Trophoblast cell (in vitro differentiated cells and primary cell): ENCODE data around the gene PRTFDC1.

Experiments used
- DNase-seq, 2 donors: peaks; one replicate each; pipeline ENCODE4 v3.0.0-alpha.2; 2016
- H2AFZ ChIP-seq: 2 replicates; pipeline ENCODE4 v1.6.1; 2013; ENCODE audit warnings: low read length, moderate library complexity, mild to moderate bottlenecking; ENCODE audit not compliant: insufficient read depth, poor library complexity
- H2AK5ac ChIP-seq: 2 replicates; pipeline ENCODE4 v1.6.1; 2013; ENCODE audit warnings: mild to moderate bottlenecking, low read length
- H2BK120ac ChIP-seq: 2 replicates; pipeline ENCODE4 v1.6.1; 2013; ENCODE audit warnings: low read length, mild to moderate bottlenecking, moderate library complexity; ENCODE audit not compliant: insufficient read depth, poor library complexity
- H2BK12ac ChIP-seq: 2 replicates; pipeline ENCODE4 v1.6.1; 2013; ENCODE audit warnings: mild to moderate bottlenecking, low read length, moderate library complexity
- H2BK5ac ChIP-seq: 2 replicates; pipeline ENCODE4 v1.6.1; 2013; ENCODE audit warnings: low read length, low read depth, moderate library complexity, mild to moderate bottlenecking; ENCODE audit not compliant: poor library complexity
- H3K14ac ChIP-seq: 2 replicates; pipeline ENCODE4 v1.6.1; 2013; ENCODE audit warnings: mild to moderate bottlenecking, low read length
- H3K18ac ChIP-seq: 2 replicates; pipeline ENCODE4 v1.6.1; 2013; ENCODE audit warnings: mild to moderate bottlenecking, low read length
- H3K23ac ChIP-seq: 2 replicates; pipeline ENCODE4 v1.6.1; 2013; ENCODE audit warnings: low read length
- H3K27ac ChIP-seq: 2 replicates; pipeline ENCODE4 v1.5.1; 2013; ENCODE audit warnings: low read depth, mild to moderate bottlenecking, inconsistent platforms, low read length, moderate library complexity
- H3K27me3 ChIP-seq: 2 replicates; pipeline ENCODE4 v1.6.1; 2013; ENCODE audit warnings: inconsistent platforms, mild to moderate bottlenecking, low read length, moderate library complexity; ENCODE audit not compliant: insufficient read depth
- H3K36me3 ChIP-seq, 2 experiments: 1 replicate in 1 of 2; 2 replicates in 1 of 2; pipeline ENCODE4 v1.6.1; 2013; ENCODE audit warnings: low read length in 2 of 2, mild to moderate bottlenecking in 2 of 2, moderate library complexity in 1 of 2; ENCODE audit not compliant: insufficient read depth in 2 of 2, control insufficient read depth in 1 of 2
- H3K4ac ChIP-seq: 2 replicates; pipeline ENCODE4 v1.6.1; 2013; ENCODE audit warnings: low read depth, mild to moderate bottlenecking, low read length, moderate library complexity
- H3K4me1 ChIP-seq, 2 experiments: 1 replicate in 1 of 2; 2 replicates in 1 of 2; pipeline ENCODE4 v1.6.1; 2013; ENCODE audit warnings: low read length in 2 of 2, mild to moderate bottlenecking in 2 of 2, moderate library complexity in 1 of 2; ENCODE audit not compliant: insufficient read depth in 2 of 2, control insufficient read depth in 1 of 2
- H3K4me2 ChIP-seq: 2 replicates; pipeline ENCODE4 v1.6.1; 2013; ENCODE audit warnings: inconsistent platforms, mild to moderate bottlenecking, low read length, moderate library complexity
- H3K4me3 ChIP-seq: 2 replicates; pipeline ENCODE4 v1.5.1; 2013; ENCODE audit warnings: mild to moderate bottlenecking, low read depth, low read length, inconsistent platforms
- H3K79me1 ChIP-seq: one replicate; pipeline ENCODE4 v1.6.1; 2013; ENCODE audit warnings: low read length
- H3K79me2 ChIP-seq: 2 replicates; pipeline ENCODE4 v1.6.1; 2013; ENCODE audit warnings: low read length, mild to moderate bottlenecking; ENCODE audit not compliant: control insufficient read depth, insufficient read depth, poor library complexity
- H3K9ac ChIP-seq: 2 replicates; pipeline ENCODE4 v1.6.1; 2013; ENCODE audit warnings: mild to moderate bottlenecking, low read length
- H3K9me3 ChIP-seq: 2 replicates; pipeline ENCODE4 v1.6.1; 2013; ENCODE audit warnings: low read depth, mild to moderate bottlenecking, control low read depth, inconsistent platforms, low read length; ENCODE audit not compliant: insufficient read depth
- H4K12ac ChIP-seq: 2 replicates; pipeline ENCODE4 v1.6.1; 2013; ENCODE audit warnings: low read depth, mild to moderate bottlenecking, low read length, moderate library complexity
- H4K8ac ChIP-seq: 2 replicates; pipeline ENCODE4 v1.6.1; 2013; ENCODE audit warnings: low read depth, mild to moderate bottlenecking, low read length, moderate library complexity
- H4K91ac ChIP-seq: one replicate; pipeline ENCODE4 v1.6.1; 2013; ENCODE audit warnings: low read depth, mild to moderate bottlenecking, low read length, moderate library complexity
- whole genome bisulfite sequencing: extraction: QIAGEN DNeasy Blood & Tissue Kit; methylation state at CpG from one replicate; pipeline ENCODE4 v1.1.7; 2013; ENCODE audit warnings: missing lambda C conversion rate; ENCODE audit not compliant: insufficient read length, insufficient coverage; ENCODE audit errors: extremely low coverage; 5-methylcytosine and 5-hydroxymethylcytosine counted together

PRTFDC1 gene

DNA sequence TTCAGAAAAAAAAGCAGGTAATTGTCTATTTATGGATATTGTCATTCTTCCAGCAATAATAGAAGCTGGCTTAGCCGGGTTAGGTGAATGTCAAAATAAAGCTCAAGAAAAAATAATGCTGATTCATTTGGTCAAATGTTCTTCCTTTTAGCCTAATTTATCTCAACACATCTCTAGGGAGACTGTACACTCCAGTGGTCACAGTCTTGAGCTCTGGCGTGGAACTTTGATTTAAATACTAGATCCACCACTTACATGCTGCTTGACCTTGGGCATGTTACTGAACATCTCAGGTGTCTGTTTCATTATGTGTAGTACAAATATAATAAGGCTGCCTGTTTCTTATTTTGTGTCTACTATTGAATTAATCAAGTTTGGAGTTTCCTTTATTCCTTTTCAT is 22.0 kb downstream of the PRTFDC1 start:
- no peaks in the 10 kb centered on the region for H3K4me1 ChIP-seq
- no peaks in the 10 kb centered on the region for H3K9me3 ChIP-seq
- no peaks in the 10 kb centered on the region for H3K36me3 ChIP-seq
- no peak overlapping the region for H4K91ac ChIP-seq
- H3K27me3 ChIP-seq, result no peaks in the 10 kb centered on the region
- H3K9ac ChIP-seq, result no peak overlapping the region
- H4K8ac ChIP-seq, result no peak overlapping the region
- no peak overlapping the region for H3K23ac ChIP-seq
- H2AK5ac ChIP-seq, result no peak overlapping the region
- H2AFZ ChIP-seq, result no peak overlapping the region
- H3K79me1 ChIP-seq, result no peaks in the 10 kb centered on the region
- WGBS, result no CpG with 5 or more reads among the region's 2 CpGs
- DNase-seq, result no peak
- H3K18ac ChIP-seq, result no peak overlapping the region
- H2BK5ac ChIP-seq, result no peak overlapping the region
- H3K14ac ChIP-seq, result no peak overlapping the region
- H3K79me2 ChIP-seq, result no peaks in the 10 kb centered on the region
- H3K4me2 ChIP-seq, result no peak overlapping the region
- H2BK12ac ChIP-seq, result no peak overlapping the region
- no peak overlapping the region for H3K4me3 ChIP-seq
- no peak overlapping the region for H3K4ac ChIP-seq
- H4K12ac ChIP-seq, result no peak overlapping the region
- no peak overlapping the region for H3K27ac ChIP-seq
- H2BK120ac ChIP-seq, result no peak overlapping the region

DNA sequence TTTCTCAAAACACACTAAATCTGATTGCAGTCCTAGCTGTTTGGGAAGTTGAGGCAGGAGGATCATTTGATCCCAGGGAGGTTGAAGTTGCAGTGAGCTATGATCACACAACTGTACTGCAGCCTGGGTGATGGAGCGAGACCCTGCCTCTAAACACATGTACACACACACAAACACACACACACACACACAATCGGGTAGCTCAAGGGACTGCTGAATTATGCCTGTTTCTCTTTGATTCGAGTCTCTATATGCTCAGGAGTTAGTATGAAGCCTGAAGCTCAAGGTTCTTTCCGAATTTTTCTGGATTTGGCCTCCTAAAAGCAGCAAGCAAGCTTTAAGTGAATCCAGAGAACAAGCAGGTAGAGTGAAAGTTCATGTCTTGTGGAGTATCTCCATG is 22.5 kb downstream of the PRTFDC1 start:
- no peaks in the 10 kb centered on the region for H3K4me1 ChIP-seq
- H3K79me2 ChIP-seq, result no peaks in the 10 kb centered on the region
- H2BK12ac ChIP-seq, result no peak overlapping the region
- H3K27me3 ChIP-seq, result no peaks in the 10 kb centered on the region
- H3K4me3 ChIP-seq, result no peak overlapping the region
- H3K9ac ChIP-seq, result no peak overlapping the region
- no peak overlapping the region for H2AFZ ChIP-seq
- no peak overlapping the region for H4K12ac ChIP-seq
- no peak overlapping the region for H3K14ac ChIP-seq
- no peaks in the 10 kb centered on the region for H3K36me3 ChIP-seq
- H3K27ac ChIP-seq, result no peak overlapping the region
- no peak overlapping the region for H3K23ac ChIP-seq
- H3K79me1 ChIP-seq, result no peaks in the 10 kb centered on the region
- no CpG with 5 or more reads among the region's 4 CpGs for WGBS
- H4K91ac ChIP-seq, result no peak overlapping the region
- no peak overlapping the region for H3K4ac ChIP-seq
- H2AK5ac ChIP-seq, result no peak overlapping the region
- no peak overlapping the region for H3K4me2 ChIP-seq
- H4K8ac ChIP-seq, result no peak overlapping the region
- H3K18ac ChIP-seq, result no peak overlapping the region
- H2BK120ac ChIP-seq, result no peak overlapping the region
- no peak overlapping the region for H2BK5ac ChIP-seq
- DNase-seq, result no peak
- H3K9me3 ChIP-seq, result no peaks in the 10 kb centered on the region

DNA sequence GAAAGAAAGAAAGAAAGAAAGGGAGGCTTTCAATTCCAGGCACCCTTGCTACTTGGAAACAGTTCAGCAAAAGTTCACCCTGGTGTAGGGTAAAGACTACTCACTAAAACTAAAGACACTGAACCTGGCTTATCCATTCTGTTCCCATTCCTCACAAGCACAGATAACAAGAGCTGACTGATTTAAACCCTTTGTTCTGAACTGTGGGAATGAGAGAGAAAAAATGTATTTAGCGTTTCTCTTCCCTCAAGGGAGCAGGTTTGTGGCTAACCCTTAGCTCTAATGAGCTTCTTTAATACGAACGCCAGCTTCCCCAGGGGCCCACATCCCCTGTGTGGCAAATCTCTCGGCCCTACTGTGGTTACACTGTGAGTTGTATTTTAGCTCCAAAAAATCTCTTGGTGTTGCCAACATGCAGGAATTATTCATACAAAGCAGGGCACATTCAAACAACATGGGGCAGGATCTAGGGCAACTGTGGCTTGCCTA is 23.3 kb downstream of the PRTFDC1 start:
- Histone ChIP-seq H2BK120ac (no peak overlapping the region), H3K27ac (no peak overlapping the region), H3K23ac (no peak overlapping the region), H3K9me3 (no peaks in the 10 kb centered on the region), H3K4me1 (no peaks in the 10 kb centered on the region), H4K12ac (no peak overlapping the region), H3K4me2 (no peak overlapping the region), H2AK5ac (no peak overlapping the region), H3K4me3 (no peak overlapping the region), H3K79me1 (no peaks in the 10 kb centered on the region), H3K79me2 (no peaks in the 10 kb centered on the region), H3K4ac (no peak overlapping the region), H2AFZ (no peak overlapping the region), H3K18ac (no peak overlapping the region), H3K14ac (no peak overlapping the region), H2BK5ac (no peak overlapping the region), H3K9ac (no peak overlapping the region), H4K91ac (no peak overlapping the region), H3K27me3 (no peaks in the 10 kb centered on the region), H2BK12ac (no peak overlapping the region), H3K36me3 (no peaks in the 10 kb centered on the region), H4K8ac (no peak overlapping the region)
- WGBS, result no CpG with 5 or more reads among the region's 4 CpGs
- no peak for DNase-seq

DNA sequence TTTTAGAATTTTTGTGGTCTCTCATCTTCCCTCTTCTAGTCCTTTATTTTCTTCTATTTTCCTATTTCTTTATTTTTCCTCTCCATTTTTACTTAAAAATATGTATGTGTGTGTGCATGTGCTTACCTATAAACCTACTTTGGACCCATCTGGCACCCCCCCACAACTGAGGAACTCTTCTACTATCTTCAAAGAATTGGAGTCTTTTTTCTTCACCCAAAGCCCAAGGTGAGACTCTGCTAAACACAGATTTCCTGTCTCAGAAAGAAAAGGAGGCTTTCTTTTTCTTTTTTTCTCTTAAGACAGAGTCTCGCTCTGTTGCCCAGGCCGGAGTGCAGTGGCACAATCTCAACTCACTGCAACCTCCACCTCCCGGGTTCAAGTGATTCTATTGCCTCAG is 24.2 kb downstream of the PRTFDC1 start:
- Histone ChIP-seq H3K4me1 (no peaks in the 10 kb centered on the region), H2BK120ac (no peak overlapping the region), H4K12ac (no peak overlapping the region), H2BK5ac (no peak overlapping the region), H4K91ac (no peak overlapping the region), H3K23ac (no peak overlapping the region), H3K4me3 (no peak overlapping the region), H3K79me1 (no peaks in the 10 kb centered on the region), H2AK5ac (no peak overlapping the region), H4K8ac (no peak overlapping the region), H3K4me2 (no peak overlapping the region), H2AFZ (no peak overlapping the region), H3K79me2 (no peaks in the 10 kb centered on the region), H3K27ac (no peak overlapping the region), H3K18ac (no peak overlapping the region), H3K9ac (no peak overlapping the region), H3K9me3 (no peaks in the 10 kb centered on the region), H3K36me3 (no peaks in the 10 kb centered on the region), H3K27me3 (no peaks in the 10 kb centered on the region), H3K4ac (no peak overlapping the region), H3K14ac (no peak overlapping the region), H2BK12ac (no peak overlapping the region)
- WGBS, result no CpG with 5 or more reads among the region's 3 CpGs
- DNase-seq, result no peak
